Neural cell (in vitro differentiated cells): ENCODE data around the gene CHST8. TPM values are rescaled to one million over a fixed set of nuclear protein-coding genes. Genes with fewer than 3 reads are reported as not detected.

Experiments
- H2AFZ ChIP-seq: fragments of 200-600, 300-800 bp; sonication (generic), shearing (Covaris generic); 2 replicates; pipeline ENCODE4 v1.6.0; 2014; ENCODE audit warnings: low read depth, mild to moderate bottlenecking, antibody characterized with exemption, low read length, moderate library complexity
- H3F3A ChIP-seq: fragments of 200-600 bp; shearing (Covaris generic); 2 replicates; pipeline ENCODE4 v1.6.1; 2016; ENCODE audit warnings: mild to moderate bottlenecking, moderate library complexity, mixed read lengths, antibody characterized with exemption, low read length; ENCODE audit not compliant: insufficient read depth, poor library complexity, severe bottlenecking
- H3K27ac ChIP-seq: fragments of 200-600, 300-800 bp; sonication (generic), shearing (Covaris generic); 2 replicates; pipeline ENCODE4 v1.5.1; 2014; ENCODE audit warnings: mild to moderate bottlenecking, low read length, moderate library complexity
- H3K27me3 ChIP-seq: fragments of 300-800, 200-600 bp; sonication (generic), shearing (Covaris generic); 2 replicates; pipeline ENCODE4 v1.6.0; 2014; ENCODE audit warnings: mild to moderate bottlenecking, low read depth, low read length, moderate library complexity; ENCODE audit not compliant: insufficient read depth
- H3K36me3 ChIP-seq: fragments of 300-800, 200-600 bp; sonication (generic), shearing (Covaris generic); 2 replicates; pipeline ENCODE4 v1.5.1; 2014; ENCODE audit warnings: mild to moderate bottlenecking, antibody characterized with exemption, low read length, moderate library complexity; ENCODE audit not compliant: insufficient read depth
- H3K4me2 ChIP-seq: fragments of 300-800, 200-600 bp; sonication (generic), shearing (Covaris generic); 2 replicates; pipeline ENCODE4 v1.6.0; 2014; ENCODE audit warnings: mild to moderate bottlenecking, low read length
- H3K4me3 ChIP-seq: fragments of 300-800, 200-600 bp; sonication (generic), shearing (Covaris generic); 2 replicates; pipeline ENCODE4 v1.5.1; 2014; ENCODE audit warnings: mild to moderate bottlenecking, low read length, moderate library complexity
- H3K79me2 ChIP-seq: fragments of 200-600 bp; shearing (Covaris generic); replicated peaks from 2 replicates; pipeline ENCODE4 v1.6.0; 2014; ENCODE audit warnings: mild to moderate bottlenecking, low read length, moderate library complexity; ENCODE audit not compliant: insufficient read depth
- H3K9ac ChIP-seq: fragments of 300-800, 200-600 bp; sonication (generic), shearing (Covaris generic); 2 replicates; pipeline ENCODE4 v1.6.1; 2016; ENCODE audit warnings: mild to moderate bottlenecking, low read length, mixed read lengths
- H3K9me2 ChIP-seq: fragments of 200-600 bp; shearing (Covaris generic); 2 replicates; pipeline ENCODE4 v1.6.1; 2016; ENCODE audit warnings: mild to moderate bottlenecking, low read length, mixed read lengths; ENCODE audit not compliant: insufficient read depth
- H3K9me3 ChIP-seq: fragments of 200-600, 300-800 bp; sonication (generic), shearing (Covaris generic); 2 replicates; pipeline ENCODE4 v1.6.1; 2016; ENCODE audit warnings: mild to moderate bottlenecking, mixed run types, low read length, moderate library complexity, mixed read lengths
- H4K20me1 ChIP-seq: fragments of 200-600 bp; shearing (Covaris generic); 2 replicates; pipeline ENCODE4 v1.6.1; 2016; ENCODE audit warnings: mild to moderate bottlenecking, mixed run types; ENCODE audit not compliant: insufficient read depth
- CTCF ChIP-seq: fragments of 450-650 bp; IDR thresholded peaks from 2 replicates; pipeline ENCODE4 v1.5.1; 2014; ENCODE audit warnings: antibody characterized with exemption, mild to moderate bottlenecking, moderate library complexity; ENCODE audit not compliant: poor library complexity, severe bottlenecking
- EP300 ChIP-seq: fragments of 450-650 bp; conservative IDR thresholded peaks from 2 replicates; pipeline ENCODE4 v1.6.1; 2014; ENCODE audit warnings: antibody characterized with exemption, mild to moderate bottlenecking, moderate library complexity; ENCODE audit not compliant: poor library complexity, severe bottlenecking
- EZH2 ChIP-seq: fragments of 200-600, 300-800 bp; shearing (Covaris generic), sonication (generic); IDR thresholded peaks from 2 replicates; pipeline ENCODE4 v1.6.1; 2014; ENCODE audit warnings: antibody characterized with exemption, low read length, borderline replicate concordance, mild to moderate bottlenecking; ENCODE audit not compliant: insufficient read depth, poor library complexity, severe bottlenecking
- MXI1 ChIP-seq: fragments of 450-650 bp; conservative IDR thresholded peaks from 2 replicates; pipeline ENCODE4 v1.6.1; 2014; ENCODE audit warnings: antibody characterized with exemption, mild to moderate bottlenecking; ENCODE audit not compliant: poor library complexity, severe bottlenecking
- POLR2AphosphoS5 ChIP-seq: IDR thresholded peaks from 2 replicates; pipeline ENCODE4 v1.6.1; 2012
- RAD21 ChIP-seq: fragments of 450-650 bp; conservative IDR thresholded peaks from 2 replicates; pipeline ENCODE4 v1.6.1; 2014; ENCODE audit warnings: antibody characterized with exemption, mild to moderate bottlenecking, moderate library complexity
- SMC3 ChIP-seq: fragments of 450-650 bp; conservative IDR thresholded peaks from 2 replicates; pipeline ENCODE4 v1.6.1; 2014; ENCODE audit warnings: antibody characterized with exemption, mild to moderate bottlenecking, moderate library complexity; ENCODE audit not compliant: poor library complexity
- TAF1 ChIP-seq: IDR thresholded peaks from 2 replicates; pipeline ENCODE4 v1.6.1; 2012; ENCODE audit warnings: low read depth
- polyA plus RNA-seq: library from polyadenylated mRNA; depleted of rRNA; stranded (reverse); fragments of >200 nt; gene quantifications from 2 replicates; pipeline ENCODE4 v1.2.3, GENCODE V29; 2014
- TF ChIP-seq, protein P1 (sequence below): IDR thresholded peaks from 2 replicates; pipeline ENCODE4 v1.6.1; 2012; ENCODE audit warnings: borderline replicate concordance

The CHST8 gene
- polyA plus RNA-seq, 1 donor from 2014 or later = 7.1 TPM

DNA sequence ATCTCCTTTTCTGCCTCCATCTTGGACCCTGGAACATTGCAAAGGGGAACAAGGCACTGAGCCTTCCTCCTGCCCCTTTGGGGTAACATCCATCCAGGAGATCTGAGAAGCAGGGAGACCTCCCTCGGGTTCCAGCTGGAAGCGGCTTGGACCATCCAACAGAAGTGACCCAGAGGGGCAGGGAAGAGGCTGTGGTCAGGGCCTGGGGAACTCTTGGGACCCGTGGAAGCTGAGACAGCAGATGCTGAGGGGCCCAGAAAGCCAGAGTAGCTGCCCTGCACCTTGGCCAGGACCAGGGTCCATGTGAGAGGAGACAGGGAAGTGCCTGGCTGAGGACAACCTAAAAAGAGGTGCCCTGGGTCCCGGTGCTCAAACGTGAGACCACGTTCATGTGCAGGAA, 153.0 kb downstream of the CHST8 start:
- no peak overlapping the region for H3K4me2 ChIP-seq

DNA sequence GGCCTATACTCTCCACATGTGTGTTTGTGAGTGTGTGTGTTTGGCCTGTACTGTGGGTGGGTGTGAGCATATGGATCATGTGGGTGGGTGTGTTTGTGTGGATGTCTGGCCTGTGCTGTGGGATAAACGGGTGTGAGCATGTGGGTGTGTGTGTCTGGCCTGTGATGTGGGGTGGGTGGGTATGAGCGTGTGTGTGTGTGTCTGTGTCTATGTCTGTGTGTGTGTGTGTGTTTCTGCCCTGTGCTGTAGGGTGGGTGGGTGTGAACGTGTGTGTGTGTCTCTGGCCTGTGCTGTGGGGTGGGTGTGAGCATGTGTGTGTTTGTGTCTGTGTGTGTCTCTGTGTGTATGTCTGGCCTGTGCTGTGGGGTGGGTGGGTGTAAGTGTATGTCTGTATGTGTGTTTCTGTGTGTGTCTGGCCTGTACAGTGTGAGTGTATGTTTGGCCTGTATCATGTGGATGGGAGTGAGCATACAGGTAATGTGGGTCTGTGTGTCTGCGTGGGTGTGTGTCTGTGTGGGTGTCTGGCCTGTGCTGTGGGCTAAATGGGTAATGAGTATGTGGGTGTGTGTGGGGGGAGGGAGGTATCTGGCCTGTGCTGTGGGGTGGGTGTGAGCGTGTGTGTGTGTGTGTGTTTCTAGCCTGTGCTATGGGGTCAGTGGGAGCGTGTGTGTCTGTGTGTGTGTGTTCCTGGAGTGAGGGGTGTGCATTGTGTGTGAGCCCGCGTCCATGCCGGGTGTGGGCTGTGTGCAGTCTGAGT, 154.2 kb downstream of the CHST8 start:
- Histone ChIP-seq H3K27me3 (no peaks in the 10 kb centered on the region), H3K9me3 (no peaks in the 10 kb centered on the region), H3K36me3 (no peaks in the 10 kb centered on the region), H3K4me3 (no peak overlapping the region), H3K79me2 (no peaks in the 10 kb centered on the region), H3K9me2 (no peaks in the 10 kb centered on the region), H3K9ac (no peak overlapping the region), H3F3A (no peaks in the 10 kb centered on the region), H3K27ac (no peak overlapping the region), H3K4me2 (no peak overlapping the region), H4K20me1 (no peaks in the 10 kb centered on the region), H2AFZ (no peak overlapping the region)
- TF ChIP-seq POLR2AphosphoS5 = no peak
- TF ChIP-seq SMC3 = no peak
- TF ChIP-seq, protein P1, sequence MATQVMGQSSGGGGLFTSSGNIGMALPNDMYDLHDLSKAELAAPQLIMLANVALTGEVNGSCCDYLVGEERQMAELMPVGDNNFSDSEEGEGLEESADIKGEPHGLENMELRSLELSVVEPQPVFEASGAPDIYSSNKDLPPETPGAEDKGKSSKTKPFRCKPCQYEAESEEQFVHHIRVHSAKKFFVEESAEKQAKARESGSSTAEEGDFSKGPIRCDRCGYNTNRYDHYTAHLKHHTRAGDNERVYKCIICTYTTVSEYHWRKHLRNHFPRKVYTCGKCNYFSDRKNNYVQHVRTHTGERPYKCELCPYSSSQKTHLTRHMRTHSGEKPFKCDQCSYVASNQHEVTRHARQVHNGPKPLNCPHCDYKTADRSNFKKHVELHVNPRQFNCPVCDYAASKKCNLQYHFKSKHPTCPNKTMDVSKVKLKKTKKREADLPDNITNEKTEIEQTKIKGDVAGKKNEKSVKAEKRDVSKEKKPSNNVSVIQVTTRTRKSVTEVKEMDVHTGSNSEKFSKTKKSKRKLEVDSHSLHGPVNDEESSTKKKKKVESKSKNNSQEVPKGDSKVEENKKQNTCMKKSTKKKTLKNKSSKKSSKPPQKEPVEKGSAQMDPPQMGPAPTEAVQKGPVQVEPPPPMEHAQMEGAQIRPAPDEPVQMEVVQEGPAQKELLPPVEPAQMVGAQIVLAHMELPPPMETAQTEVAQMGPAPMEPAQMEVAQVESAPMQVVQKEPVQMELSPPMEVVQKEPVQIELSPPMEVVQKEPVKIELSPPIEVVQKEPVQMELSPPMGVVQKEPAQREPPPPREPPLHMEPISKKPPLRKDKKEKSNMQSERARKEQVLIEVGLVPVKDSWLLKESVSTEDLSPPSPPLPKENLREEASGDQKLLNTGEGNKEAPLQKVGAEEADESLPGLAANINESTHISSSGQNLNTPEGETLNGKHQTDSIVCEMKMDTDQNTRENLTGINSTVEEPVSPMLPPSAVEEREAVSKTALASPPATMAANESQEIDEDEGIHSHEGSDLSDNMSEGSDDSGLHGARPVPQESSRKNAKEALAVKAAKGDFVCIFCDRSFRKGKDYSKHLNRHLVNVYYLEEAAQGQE = no peak
- no peak for TF ChIP-seq MXI1
- no peak for TF ChIP-seq CTCF
- no peak for TF ChIP-seq EP300
- TF ChIP-seq TAF1 = no peak
- TF ChIP-seq RAD21 = no peak

More for the DNA sequence above, 153.0 kb downstream of the CHST8 start:
- Histone ChIP-seq H3K9me2 (no peaks in the 10 kb centered on the region), H3K79me2 (no peaks in the 10 kb centered on the region), H3K9ac (no peak overlapping the region), H3K4me3 (no peak overlapping the region), H4K20me1 (no peaks in the 10 kb centered on the region), H3K36me3 (no peaks in the 10 kb centered on the region), H3K27me3 (no peaks in the 10 kb centered on the region), H3K9me3 (no peaks in the 10 kb centered on the region), H3K27ac (no peak overlapping the region), H3F3A (no peaks in the 10 kb centered on the region), H2AFZ (no peak overlapping the region)
- TF ChIP-seq, protein P1 = no peak
- TF ChIP-seq TAF1 (no peak), CTCF (no peak), EP300 (no peak), RAD21 (no peak), MXI1 (no peak), POLR2AphosphoS5 (no peak), SMC3 (no peak), EZH2 (no peak)
